Karpas-422 (cell line): ENCODE results near the gene FAHD2B. TPM values are rescaled to one million over a fixed set of nuclear protein-coding genes. Genes with fewer than 3 reads are reported as not detected.
"Not testable (repeated sequence)": the region's sequence is repeated elsewhere in the genome, so short reads cannot be mapped to it uniquely, and the experiment has no call there.

Source experiments
- DNase-seq: peaks from one replicate; pipeline ENCODE4 v3.0.0-alpha.2; 2015
- H2AFZ ChIP-seq: fragments of 200-600 bp; sonication (generic); 2 replicates; pipeline ENCODE4 v1.6.1; 2014; ENCODE audit warnings: antibody characterized with exemption, low read length, mixed read lengths
- H3K27ac ChIP-seq: fragments of 200-600 bp; sonication (generic); 2 replicates; pipeline ENCODE4 v1.5.1; 2014; ENCODE audit warnings: mild to moderate bottlenecking, low read length, moderate library complexity
- H3K27me3 ChIP-seq: fragments of 200-600 bp; sonication (generic); 2 replicates; pipeline ENCODE4 v1.6.1; 2014; ENCODE audit warnings: low read length, mixed read lengths
- H3K36me3 ChIP-seq: fragments of 200-600 bp; sonication (generic); 2 replicates; pipeline ENCODE4 v1.6.1; 2014; ENCODE audit warnings: low read length, mixed read lengths; ENCODE audit not compliant: insufficient read depth
- H3K4me1 ChIP-seq: fragments of 200-600 bp; sonication (generic); 2 replicates; pipeline ENCODE4 v1.6.1; 2014; ENCODE audit warnings: mild to moderate bottlenecking, low read length, mixed read lengths
- H3K4me2 ChIP-seq: fragments of 200-600 bp; sonication (generic); 2 replicates; pipeline ENCODE4 v1.6.1; 2014; ENCODE audit warnings: low read length, low read depth, mild to moderate bottlenecking; ENCODE audit not compliant: poor library complexity, severe bottlenecking
- H3K4me3 ChIP-seq: fragments of 200-600 bp; sonication (generic); 2 replicates; pipeline ENCODE4 v1.5.1; 2014; ENCODE audit warnings: mild to moderate bottlenecking, antibody characterized with exemption, low read length, mixed read lengths
- H3K79me2 ChIP-seq: fragments of 200-600 bp; sonication (generic); 2 replicates; pipeline ENCODE4 v1.6.1; 2014; ENCODE audit warnings: mild to moderate bottlenecking, low read length, mixed read lengths
- H3K9ac ChIP-seq: fragments of 200-600 bp; sonication (generic); 2 replicates; pipeline ENCODE4 v1.6.0; 2014; ENCODE audit warnings: low read length
- H3K9me2 ChIP-seq: fragments of 200-600 bp; sonication (generic), shearing (Covaris generic); replicated peaks from 2 replicates; pipeline ENCODE4 v1.6.0; 2014; ENCODE audit warnings: mild to moderate bottlenecking, low read length, moderate library complexity; ENCODE audit not compliant: insufficient read depth
- H3K9me3 ChIP-seq: fragments of 300-700, 200-600 bp; sonication (generic); 2 replicates; pipeline ENCODE4 v1.6.1; 2014; ENCODE audit warnings: low read length, mixed read lengths
- H4K20me1 ChIP-seq: fragments of 200-600 bp; sonication (generic); 2 replicates; pipeline ENCODE4 v1.6.1; 2014; ENCODE audit warnings: mild to moderate bottlenecking, antibody characterized with exemption, low read length, low read depth; ENCODE audit not compliant: insufficient read depth
- total RNA-seq: library from RNA; depleted of rRNA; stranded (reverse); fragments of >200 nt; shearing (Covaris generic); gene quantifications from 2 replicates; pipeline ENCODE4 v1.2.3, GENCODE V29; 2014; ENCODE audit warnings: low replicate concordance

FAHD2B gene
- total RNA-seq, 1 experiment from 2014 or later, result 33.0 TPM

- H3K27ac ChIP-seq, H3K9me3 ChIP-seq, DNase-seq, H3K4me3 ChIP-seq, H3K4me1 ChIP-seq, H2AFZ ChIP-seq, H3K9ac ChIP-seq, H3K4me2 ChIP-seq, H3K27me3 ChIP-seq, H4K20me1 ChIP-seq, H3K9me2 ChIP-seq, H3K36me3 ChIP-seq, H3K79me2 ChIP-seq: not testable (repeated sequence)
Measured at GRCh38 chr2:97080855-97081254, 13.8 kb downstream of the FAHD2B start.

DNA sequence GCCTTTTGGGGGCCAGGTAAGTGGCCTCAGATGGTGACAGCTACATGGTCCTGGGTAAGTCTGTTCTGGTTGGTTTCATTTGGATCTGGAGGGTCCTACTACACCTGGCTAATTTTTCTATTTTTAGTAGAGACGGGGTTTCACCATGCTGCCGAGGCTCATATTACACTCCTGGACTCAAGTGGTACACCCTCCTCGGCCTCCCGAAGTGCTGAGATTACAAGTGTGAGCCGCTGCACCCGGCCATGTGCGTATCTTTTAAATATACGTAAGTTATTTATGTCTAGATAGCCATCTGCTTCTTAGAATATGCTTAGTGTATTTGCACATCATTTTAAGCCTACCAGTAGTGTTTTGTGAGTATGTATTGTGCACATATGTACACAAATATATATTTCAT, 17.5 kb downstream of the FAHD2B start:
- H2AFZ ChIP-seq, H3K9me3 ChIP-seq, H3K9me2 ChIP-seq, H3K9ac ChIP-seq, H3K4me1 ChIP-seq, H3K4me2 ChIP-seq, DNase-seq, H3K27me3 ChIP-seq, H3K36me3 ChIP-seq, H3K79me2 ChIP-seq, H3K27ac ChIP-seq, H3K4me3 ChIP-seq, H4K20me1 ChIP-seq: not testable (repeated sequence)

GRCh38 chr2:97070915-97071314, 23.8 kb downstream of the FAHD2B start:
- not testable (repeated sequence) for H2AFZ ChIP-seq, H3K4me2 ChIP-seq, H3K9me2 ChIP-seq, H3K9me3 ChIP-seq, H3K27ac ChIP-seq, H4K20me1 ChIP-seq, H3K27me3 ChIP-seq, H3K9ac ChIP-seq, DNase-seq, H3K79me2 ChIP-seq, H3K36me3 ChIP-seq, H3K4me3 ChIP-seq
- H3K4me1 ChIP-seq, result peaks cover 10% of the 10 kb centered on the region

DNA sequence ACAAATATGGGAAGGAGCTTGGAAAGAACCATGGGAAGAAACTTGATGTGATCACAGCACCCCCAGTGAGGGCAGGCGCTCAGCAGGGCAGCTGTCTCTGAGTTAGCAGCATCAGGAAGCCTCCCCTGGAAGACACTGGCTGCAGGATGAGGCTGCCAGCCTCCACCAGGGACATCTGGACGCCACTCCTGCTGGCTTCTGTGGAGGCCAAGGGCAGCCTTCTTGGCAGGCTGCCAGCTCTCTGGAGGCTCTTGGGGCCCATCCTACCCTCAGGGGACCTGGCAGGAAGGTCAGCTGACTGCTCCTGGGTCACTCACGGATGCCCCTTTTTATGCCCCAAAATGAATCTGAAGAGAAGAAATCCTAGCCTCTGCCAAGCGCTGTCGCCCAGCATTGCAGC, 26.0 kb downstream of the FAHD2B start:
- H3K4me2 ChIP-seq, H3K9me2 ChIP-seq, H3K9ac ChIP-seq, H2AFZ ChIP-seq, H3K4me3 ChIP-seq, H3K27me3 ChIP-seq, H4K20me1 ChIP-seq, H3K9me3 ChIP-seq, H3K79me2 ChIP-seq, H3K27ac ChIP-seq, DNase-seq, H3K36me3 ChIP-seq: not testable (repeated sequence)
- peaks cover 10% of the 10 kb centered on the region for H3K4me1 ChIP-seq

DNA sequence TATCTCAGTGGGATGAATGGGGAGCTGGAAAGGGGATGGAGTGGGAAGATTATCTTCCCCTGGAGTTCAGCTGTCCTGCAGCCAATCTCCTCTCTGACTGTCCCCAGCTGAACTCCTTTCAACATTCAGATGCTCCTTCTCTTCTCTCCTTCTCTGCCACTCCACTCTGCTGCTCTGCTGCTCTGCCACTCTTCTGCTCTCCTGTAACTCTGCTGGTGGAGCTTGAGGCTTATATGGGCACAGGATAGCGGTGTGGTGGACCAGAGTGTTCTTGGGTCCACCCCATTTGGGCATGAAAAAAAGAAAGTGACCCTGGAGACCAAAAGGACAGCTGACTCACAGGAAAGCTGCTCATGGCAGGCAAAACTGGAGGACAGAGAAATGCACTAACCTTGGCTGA, 26.6 kb downstream of the FAHD2B start:
- H3K4me2 ChIP-seq, result no peak overlapping the region
- H3K9ac ChIP-seq, result no peak overlapping the region
- no peak overlapping the region for H3K27ac ChIP-seq
- H3K36me3 ChIP-seq, result no peaks in the 10 kb centered on the region
- no peaks in the 10 kb centered on the region for H3K79me2 ChIP-seq
- H2AFZ ChIP-seq, result no peak overlapping the region
- H3K27me3 ChIP-seq, result no peaks in the 10 kb centered on the region
- H3K4me1 ChIP-seq, result peaks cover 10% of the 10 kb centered on the region
- no peak overlapping the region for H3K4me3 ChIP-seq
- no peaks in the 10 kb centered on the region for H3K9me2 ChIP-seq
- no peaks in the 10 kb centered on the region for H4K20me1 ChIP-seq
- H3K9me3 ChIP-seq, result no peaks in the 10 kb centered on the region
- no peak for DNase-seq

DNA sequence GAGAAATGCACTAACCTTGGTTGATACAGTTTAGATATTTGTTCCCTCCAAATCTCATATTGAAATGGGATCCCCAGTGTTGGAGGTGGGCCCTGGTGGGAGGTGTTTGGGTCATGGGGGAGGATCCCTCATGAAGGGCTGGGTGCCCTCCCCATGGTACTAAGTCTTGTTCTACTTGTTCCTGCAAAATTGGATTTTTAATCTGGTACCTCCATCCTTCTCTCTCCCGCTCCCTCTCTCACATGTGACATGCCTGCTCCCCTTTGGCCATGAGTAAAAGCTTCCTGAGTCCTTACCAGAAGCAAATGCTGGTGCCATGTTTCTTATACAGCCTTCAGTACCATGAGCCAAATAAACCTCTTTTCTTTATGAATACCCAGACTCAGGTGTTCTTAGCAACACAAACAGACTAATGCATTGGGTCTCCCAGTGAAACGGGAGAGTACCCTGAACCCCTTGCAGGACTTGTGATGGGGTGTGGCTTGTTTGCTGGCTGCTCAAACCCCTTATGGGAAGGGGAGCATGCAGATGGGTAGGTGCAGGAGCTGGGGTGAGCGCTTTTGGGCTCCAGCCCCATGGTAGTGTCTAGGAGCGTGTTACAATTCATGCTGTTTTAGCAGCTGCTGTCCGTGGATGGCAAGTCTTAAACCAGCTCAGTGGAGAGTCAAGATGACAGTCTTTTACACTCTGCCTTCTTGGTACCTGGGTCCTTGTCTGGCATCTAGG, 27.2 kb downstream of the FAHD2B start:
- Histone ChIP-seq H3K79me2 (no peaks in the 10 kb centered on the region), H3K4me3 (no peak overlapping the region), H3K27me3 (no peaks in the 10 kb centered on the region), H3K9ac (no peak overlapping the region), H2AFZ (no peak overlapping the region), H3K9me3 (no peaks in the 10 kb centered on the region), H3K4me2 (no peak overlapping the region), H3K9me2 (no peaks in the 10 kb centered on the region), H3K27ac (no peak overlapping the region), H4K20me1 (no peaks in the 10 kb centered on the region), H3K4me1 (peaks cover 10% of the 10 kb centered on the region), H3K36me3 (no peaks in the 10 kb centered on the region)
- DNase-seq, result peak; percentile 38

- not testable (repeated sequence) for DNase-seq, H3K4me3 ChIP-seq, H3K9me3 ChIP-seq, H3K9me2 ChIP-seq, H3K79me2 ChIP-seq, H3K4me2 ChIP-seq, H2AFZ ChIP-seq, H3K36me3 ChIP-seq, H3K27ac ChIP-seq, H3K27me3 ChIP-seq, H4K20me1 ChIP-seq, H3K9ac ChIP-seq
- peaks cover 10% of the 10 kb centered on the region for H3K4me1 ChIP-seq
Measured at GRCh38 chr2:97066030-97066429, 28.7 kb downstream of the FAHD2B start.

GRCh38 chr2:97062020-97062419, 32.7 kb downstream of the FAHD2B start:
- H3K79me2 ChIP-seq, H3K9ac ChIP-seq, H3K27me3 ChIP-seq: not testable (repeated sequence)

GRCh38 chr2:97059782-97060181, 34.9 kb downstream of the FAHD2B start:
- H3K9me2 ChIP-seq, H3K79me2 ChIP-seq, DNase-seq, H3K4me3 ChIP-seq, H4K20me1 ChIP-seq, H2AFZ ChIP-seq, H3K27me3 ChIP-seq, H3K36me3 ChIP-seq, H3K27ac ChIP-seq, H3K9me3 ChIP-seq, H3K9ac ChIP-seq, H3K4me1 ChIP-seq, H3K4me2 ChIP-seq: not testable (repeated sequence)

More at GRCh38 chr2:97062020-97062419, 32.7 kb downstream of the FAHD2B start:
- H2AFZ ChIP-seq, H3K9me3 ChIP-seq, DNase-seq, H4K20me1 ChIP-seq, H3K4me2 ChIP-seq, H3K36me3 ChIP-seq, H3K9me2 ChIP-seq, H3K4me3 ChIP-seq, H3K4me1 ChIP-seq, H3K27ac ChIP-seq: not testable (repeated sequence)
